Measurements from ENCODE around the gene BMI1.

Gene BMI1

DNA sequence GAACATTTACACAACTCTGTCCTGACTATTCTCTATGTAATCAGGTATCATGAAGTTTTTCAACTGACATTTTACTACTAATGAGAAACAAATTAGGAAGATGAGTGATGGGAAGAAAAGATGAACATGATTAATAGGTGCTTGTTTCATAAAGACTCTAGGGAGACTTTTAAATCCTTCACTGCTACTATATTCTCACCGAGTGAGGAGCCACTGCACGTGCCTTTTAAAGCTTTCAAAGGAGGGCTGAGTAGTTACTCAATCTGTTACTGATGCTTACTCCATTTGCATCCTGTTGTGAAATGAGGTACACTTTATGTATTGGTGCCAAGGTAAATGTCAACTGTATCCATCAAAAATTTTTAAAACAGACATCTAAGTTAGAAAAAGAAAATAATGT, 6.0 kb upstream of the BMI1 start:
- TF ChIP-seq, protein P1, sequence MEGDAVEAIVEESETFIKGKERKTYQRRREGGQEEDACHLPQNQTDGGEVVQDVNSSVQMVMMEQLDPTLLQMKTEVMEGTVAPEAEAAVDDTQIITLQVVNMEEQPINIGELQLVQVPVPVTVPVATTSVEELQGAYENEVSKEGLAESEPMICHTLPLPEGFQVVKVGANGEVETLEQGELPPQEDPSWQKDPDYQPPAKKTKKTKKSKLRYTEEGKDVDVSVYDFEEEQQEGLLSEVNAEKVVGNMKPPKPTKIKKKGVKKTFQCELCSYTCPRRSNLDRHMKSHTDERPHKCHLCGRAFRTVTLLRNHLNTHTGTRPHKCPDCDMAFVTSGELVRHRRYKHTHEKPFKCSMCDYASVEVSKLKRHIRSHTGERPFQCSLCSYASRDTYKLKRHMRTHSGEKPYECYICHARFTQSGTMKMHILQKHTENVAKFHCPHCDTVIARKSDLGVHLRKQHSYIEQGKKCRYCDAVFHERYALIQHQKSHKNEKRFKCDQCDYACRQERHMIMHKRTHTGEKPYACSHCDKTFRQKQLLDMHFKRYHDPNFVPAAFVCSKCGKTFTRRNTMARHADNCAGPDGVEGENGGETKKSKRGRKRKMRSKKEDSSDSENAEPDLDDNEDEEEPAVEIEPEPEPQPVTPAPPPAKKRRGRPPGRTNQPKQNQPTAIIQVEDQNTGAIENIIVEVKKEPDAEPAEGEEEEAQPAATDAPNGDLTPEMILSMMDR (IDR thresholded peaks at IDR 0.05) = no peak
- H3K27ac ChIP-seq = no peak overlapping the region
- no peak overlapping the region for H3K4me3 ChIP-seq
- no peak for DNase-seq (ENCODE audit: low spot score)

DNA sequence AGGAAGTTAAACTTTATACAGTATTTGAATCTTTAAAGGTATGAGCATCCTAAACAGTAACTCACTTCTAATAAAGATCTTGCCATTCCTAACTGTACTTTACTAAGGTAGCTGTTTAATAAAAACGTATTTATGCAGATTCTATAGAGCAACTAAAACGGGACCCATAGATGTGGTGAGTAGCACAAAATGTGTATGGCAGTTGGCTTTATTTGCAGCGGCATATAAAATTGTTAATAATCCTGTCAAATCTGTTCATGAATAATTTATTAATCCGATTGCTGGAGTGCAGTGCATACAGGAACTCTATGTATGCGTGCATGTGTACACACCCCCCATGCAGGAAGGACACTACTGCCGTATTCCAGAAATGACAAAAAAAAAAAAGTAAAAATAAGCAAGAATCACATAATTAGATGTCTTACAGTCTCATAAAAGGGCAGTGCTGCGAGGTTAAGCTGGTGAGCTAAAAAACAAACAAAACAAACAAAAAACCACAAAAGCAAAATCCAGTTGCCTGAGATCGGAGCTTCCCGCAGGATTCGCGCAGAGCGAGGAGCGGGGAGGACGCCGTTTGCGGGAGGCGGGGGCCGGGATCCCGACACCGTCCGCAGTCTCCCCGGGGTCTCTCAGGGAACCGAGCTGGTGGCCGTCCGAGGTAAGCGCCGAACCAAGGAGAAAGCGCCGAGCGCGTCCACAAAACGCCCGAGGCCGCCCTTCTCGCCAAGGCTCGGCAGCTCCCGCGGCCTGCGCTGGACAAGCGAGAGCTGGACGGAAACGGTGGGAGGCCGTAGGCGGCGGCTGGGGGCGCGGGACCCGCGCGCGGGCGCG, 5.2 kb upstream of the BMI1 start:
- TF ChIP-seq, protein P1 (IDR thresholded peaks at IDR 0.05) = no peak
- DNase-seq (ENCODE audit: low spot score) = peak; percentile 79
- H3K4me3 ChIP-seq = peak overlapping the region; percentile 88

DNA sequence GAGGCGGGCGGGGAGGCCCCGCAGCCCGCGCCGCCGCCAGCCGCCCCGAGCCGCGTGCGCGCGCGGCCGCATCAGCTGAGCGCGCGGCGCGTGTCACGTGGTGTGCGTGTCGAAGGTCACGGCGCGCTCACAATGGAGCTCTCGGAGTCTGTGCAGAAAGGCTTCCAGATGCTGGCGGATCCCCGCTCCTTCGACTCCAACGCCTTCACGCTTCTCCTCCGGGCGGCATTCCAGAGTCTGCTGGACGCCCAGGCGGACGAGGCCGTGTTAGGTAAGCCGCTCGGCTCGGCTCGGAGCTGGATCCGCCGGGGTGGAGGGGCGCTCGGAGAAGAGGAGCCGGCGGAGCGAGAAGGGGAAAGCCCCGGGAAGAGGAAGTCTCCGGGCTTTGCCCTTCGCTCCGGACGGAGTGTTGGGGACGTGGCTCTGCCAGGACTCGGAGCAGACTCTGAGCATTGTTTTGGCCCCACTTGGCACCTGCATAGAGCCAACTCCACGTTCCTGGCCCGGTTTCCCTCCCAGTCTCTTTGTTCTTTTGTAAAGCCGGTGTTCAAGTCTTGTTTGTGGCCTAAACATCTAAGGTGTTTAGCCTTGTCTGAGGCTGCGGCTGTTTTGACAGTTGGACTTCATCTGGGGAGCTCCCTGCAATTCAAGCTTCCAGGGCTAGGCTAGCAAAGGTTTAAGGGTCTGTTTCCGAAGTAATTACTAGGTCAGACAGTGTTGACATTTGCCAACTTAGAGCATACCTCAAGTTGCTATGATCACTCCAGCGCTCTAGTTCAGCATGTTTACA, 4.4 kb upstream of the BMI1 start, which contains the start of gene COMMD3:
COMMD3 (plus strand) TSS at position 103 of the 790 bp plus-strand sequence; CDS start at position 133, 30 bp downstream.
- TF ChIP-seq, protein P1 (IDR thresholded peaks at IDR 0.05) = no peak
- H3K4me3 ChIP-seq = peak within 1 kb of the TSS; percentile 88
- peak; percentile 92 for DNase-seq (ENCODE audit: low spot score)
- peak within 1 kb of the TSS; percentile 93 for H3K27ac ChIP-seq

More for the DNA sequence above, 5.2 kb upstream of the BMI1 start:
- peak overlapping the region; percentile 93 for H3K27ac ChIP-seq

DNA sequence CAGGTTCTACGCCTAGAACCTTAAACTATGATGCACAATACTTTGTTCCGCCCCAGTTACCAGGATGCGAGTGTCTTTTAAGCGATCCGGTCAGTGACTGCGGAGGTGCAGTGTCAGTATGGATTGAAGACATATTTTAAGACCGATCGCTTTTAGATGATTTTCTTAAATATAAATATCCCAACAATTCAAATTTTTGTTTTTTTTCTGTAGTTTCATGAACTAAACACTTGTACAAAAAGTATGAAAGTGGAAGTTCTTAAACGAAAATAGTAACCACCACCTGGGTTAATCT, 3.9 kb upstream of the BMI1 start:
- peak overlapping the region; percentile 93 for H3K27ac ChIP-seq
- no peak for DNase-seq (ENCODE audit: low spot score)
- TF ChIP-seq, protein P1 (IDR thresholded peaks at IDR 0.05) = no peak
- peak overlapping the region; percentile 88 for H3K4me3 ChIP-seq

DNA sequence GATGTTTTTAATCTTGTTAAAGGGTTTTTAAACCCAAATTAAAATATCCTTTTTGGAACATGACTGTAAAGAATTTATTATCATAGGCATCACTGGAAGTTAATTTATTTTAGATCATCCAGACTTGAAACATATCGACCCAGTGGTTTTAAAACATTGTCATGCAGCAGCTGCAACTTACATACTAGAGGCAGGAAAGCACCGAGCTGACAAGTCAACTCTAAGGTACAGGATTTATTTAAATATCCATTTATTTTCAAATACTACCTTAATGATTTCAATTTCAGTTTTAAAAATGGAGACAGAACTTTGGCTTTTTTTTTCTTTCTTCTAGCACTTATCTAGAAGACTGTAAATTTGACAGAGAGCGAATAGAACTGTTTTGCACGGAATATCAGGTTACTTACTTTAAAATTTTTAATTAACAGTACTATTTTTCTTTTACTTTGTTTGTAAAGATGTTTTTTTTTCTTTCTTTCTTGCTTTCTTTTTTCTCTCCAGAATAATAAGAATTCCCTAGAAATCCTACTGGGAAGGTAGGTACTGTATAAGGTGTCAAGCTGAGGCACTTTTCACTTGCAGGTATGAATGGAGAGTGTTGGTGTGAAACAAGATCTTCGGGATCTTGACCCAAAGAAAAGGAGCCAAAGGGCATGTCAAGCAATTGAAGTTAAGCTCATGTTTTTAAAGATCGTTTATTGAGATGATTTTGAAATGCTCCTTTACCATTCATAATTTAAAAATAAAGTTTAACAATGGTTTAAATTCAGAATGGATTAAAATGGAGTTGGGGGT, 2.9 kb upstream of the BMI1 start:
- no peak for DNase-seq (ENCODE audit: low spot score)
- H3K27ac ChIP-seq = no peak overlapping the region
- H3K4me3 ChIP-seq = no peak overlapping the region
- TF ChIP-seq, protein P1 (IDR thresholded peaks at IDR 0.05) = no peak

DNA sequence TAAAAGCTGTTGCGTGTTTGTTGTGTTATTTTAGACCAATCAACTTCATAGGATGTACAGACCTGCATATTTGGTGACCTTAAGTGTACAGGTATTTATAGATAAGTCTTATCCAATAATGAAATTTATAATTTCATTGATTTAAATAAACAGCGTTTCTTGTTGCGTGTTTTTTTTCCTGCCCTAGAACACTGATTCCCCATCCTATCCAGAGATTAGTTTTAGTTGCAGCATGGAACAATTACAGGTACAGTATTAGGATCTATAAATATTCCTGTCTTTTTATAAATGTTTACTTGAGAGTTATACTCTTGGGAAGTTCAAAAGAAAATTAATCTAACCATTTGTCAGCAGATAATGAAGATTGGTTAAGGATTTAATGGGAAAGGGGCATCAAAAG, 2.1 kb upstream of the BMI1 start:
- H3K27ac ChIP-seq = no peak overlapping the region
- TF ChIP-seq, protein P1 (IDR thresholded peaks at IDR 0.05) = no peak
- no peak overlapping the region for H3K4me3 ChIP-seq
- no peak for DNase-seq (ENCODE audit: low spot score)

All from coronary artery (tissue), 2 donors.